Measurements from ENCODE around the gene PDCD4. TPM values are rescaled to one million over a fixed set of nuclear protein-coding genes. Genes with fewer than 3 reads are reported as not detected.

The PDCD4 gene
- total and polyA plus RNA-seq, 10 of the 15 experiments (the other 5 are each of a cell fraction or from before 2014, with no cell fraction given) = 101 to 372 (median 171) TPM

- SMC1A ChIA-PET (ENCODE audit: uncharacterized antibody, unreplicated experiment) = interaction anchor here (1.3 to 11.1 kb wide), 12 partner anchors 8 to 263 kb away, joined by 3 to 102 read pairs (median 6); no protein-coding TSS in a partner anchor
- Histone ChIP-seq H3K9ac (ENCODE audit: control insufficient read depth, insufficient read depth, low read length) (no peak overlapping the region), H3K27me3 (replicated peaks in 1 of 2; ENCODE audit: control insufficient read depth in 2 of 2, insufficient read depth in 2 of 2, low read length in 1 of 2) (no peaks in the 10 kb centered on the region), H4K20me1 (ENCODE audit: control insufficient read depth, insufficient read depth) (no peaks in the 10 kb centered on the region), H3K9me3 (replicated peaks; ENCODE audit: control insufficient read depth, insufficient read depth, low read length) (no peaks in the 10 kb centered on the region), H3K4me3 (no peak overlapping the region), H3K27ac (ENCODE audit: control insufficient read depth, insufficient read depth) (no peak overlapping the region), H3K36me3 (ENCODE audit: control insufficient read depth in 2 of 2, insufficient read depth in 2 of 2, low read length in 1 of 2) (peaks cover 2 to 33% of the 10 kb centered on the region in 2 experiments), H3K4me1 (ENCODE audit: control insufficient read depth, insufficient read depth, low read length) (peaks cover 6% of the 10 kb centered on the region), H3K4me2 (ENCODE audit: control insufficient read depth, insufficient read depth) (peak overlapping the region; percentile 19), H2AFZ (ENCODE audit: control insufficient read depth, low read depth, low read length) (no peak overlapping the region), H3K79me2 (ENCODE audit: control insufficient read depth, insufficient read depth, low read length) (peaks cover 56% of the 10 kb centered on the region)
- CTCF ChIA-PET = interaction anchor here (0.6 to 7.0 kb wide), 4 partner anchors 17 to 261 kb away, joined by 4 to 52 read pairs (median 6); no protein-coding TSS in a partner anchor
- POLR2A ChIA-PET = interaction anchor here (1.3 kb wide), 1 partner anchor 32 kb away, joined by 3 read pairs; no protein-coding TSS in a partner anchor
- BruUV-seq (replicated peaks) = no TSS peak
- DNase-seq (ENCODE audit: low read depth, low spot score) (no peak), FAIRE-seq (no peak), ATAC-seq (no peak)
- in situ Hi-C loops (cut with MboI) (no loop called here), intact Hi-C loops (cut with micrococcal nuclease; ENCODE audit: unreplicated experiment) (no loop called here)
- RAD21 ChIA-PET (ENCODE audit: unreplicated experiment) = interaction anchor here (1.7 to 6.0 kb wide), 7 partner anchors 9 to 78 kb away, joined by 6 to 51 read pairs (median 17); partner anchors contain the start of gene PDCD4
- WGBS (ENCODE audit: insufficient coverage, insufficient replicate concordance, low lambda C conversion rate, missing lambda C conversion rate) = 97% methylated on average over 9 of the region's 9 CpGs
- TF ChIP-seq KLF5 (IDR thresholded peaks at IDR 0.05; ENCODE audit: partially characterized antibody) (no peak), SMC3 (IDR thresholded peaks at IDR 0.05; ENCODE audit: borderline replicate concordance, low read length) (no peak), HDAC2 (IDR thresholded peaks at IDR 0.05) (no peak), CEBPZ (IDR thresholded peaks at IDR 0.05; ENCODE audit: low read depth, low read length) (no peak), TCF7 (IDR thresholded peaks at IDR 0.05; ENCODE audit: borderline replicate concordance) (no peak), IRF5 (IDR thresholded peaks at IDR 0.05; ENCODE audit: borderline replicate concordance) (no peak), PBX3 (IDR thresholded peaks at IDR 0.05; ENCODE audit: insufficient replicate concordance, low read depth, low read length) (no peak), SMAD5 (IDR thresholded peaks at IDR 0.05; ENCODE audit: low read depth) (no peak), SIX5 (IDR thresholded peaks at IDR 0.05; ENCODE audit: low read depth, low read length, severe bottlenecking) (no peak), MYB (IDR thresholded peaks at IDR 0.05; ENCODE audit: borderline replicate concordance, low read depth, low read length) (no peak), MAX (IDR thresholded peaks at IDR 0.05; ENCODE audit: low read depth, low read length) (no peak), HSF1 (IDR thresholded peaks at IDR 0.05; ENCODE audit: low read depth, low read length) (no peak), MYC (IDR thresholded peaks at IDR 0.05; ENCODE audit: insufficient read depth, insufficient read length, insufficient replicate concordance, low read length, severe bottlenecking) (no peak), ZNF207 (IDR thresholded peaks at IDR 0.05; ENCODE audit: borderline replicate concordance) (no peak), SIN3A (IDR thresholded peaks at IDR 0.05; ENCODE audit: low read depth, low read length) (no peak)
Measured at GRCh38 chr10:110881247-110881646, 9.5 kb downstream of the PDCD4 start.

All from GM12878 (cell line).